ENCODE measurements around the gene KLHL30.

KLHL30 gene

DNA sequence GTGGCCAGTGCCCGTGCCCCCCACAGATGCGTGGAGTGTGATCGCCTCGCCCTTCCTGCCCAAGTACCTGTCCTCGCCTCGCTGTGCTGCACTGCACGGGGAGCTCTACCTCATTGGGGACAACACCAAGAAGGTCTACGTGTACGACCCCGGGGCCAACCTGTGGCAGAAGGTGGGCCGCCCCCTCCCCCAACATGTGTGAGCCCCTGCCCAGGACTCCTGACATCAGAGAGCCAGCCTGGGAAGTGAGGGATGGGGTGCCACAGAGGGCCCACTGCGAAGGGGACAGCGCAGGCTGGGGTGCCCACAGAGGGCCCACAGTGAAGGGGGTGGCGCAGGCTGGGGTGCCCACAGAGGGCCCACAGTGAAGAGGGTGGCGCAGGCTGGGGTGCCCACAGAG is 10.5 kb downstream of the KLHL30 start:
- no peak for DNase-seq

DNA sequence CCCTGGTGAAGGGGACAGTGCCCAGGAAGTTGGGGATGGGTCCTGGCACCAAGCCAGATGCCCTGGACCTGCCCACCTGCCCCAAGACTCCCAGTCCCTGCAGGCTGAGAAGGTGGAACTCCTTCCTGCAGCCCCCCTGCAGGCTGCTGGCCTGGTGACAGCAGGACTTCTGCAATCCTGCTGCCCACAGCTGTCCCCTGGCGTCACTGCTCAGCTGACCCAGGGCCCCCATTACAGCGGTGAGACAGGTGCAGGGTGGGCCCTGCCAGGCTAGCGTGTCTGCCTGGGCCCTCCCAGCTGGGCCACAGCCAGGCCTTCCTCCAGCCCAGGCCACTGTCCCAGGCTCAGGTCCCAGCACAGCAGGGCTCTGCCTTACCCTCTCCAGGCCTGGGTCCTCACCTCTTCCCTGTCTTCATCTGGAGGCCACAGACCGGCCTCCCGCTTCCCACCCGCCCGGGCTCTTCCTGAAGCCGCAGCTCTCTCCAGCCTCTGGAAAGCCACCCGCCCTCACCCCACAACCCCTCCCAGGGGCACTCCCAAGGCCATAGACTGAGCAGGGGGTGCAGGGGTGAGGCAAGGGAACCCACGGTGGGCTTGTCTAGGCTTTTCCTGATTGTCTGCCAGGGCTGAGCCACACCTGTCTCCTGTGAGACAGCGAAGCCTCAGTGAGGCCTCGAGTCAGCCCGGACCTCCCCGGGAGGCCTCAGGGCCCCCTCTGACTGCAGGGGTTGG is 11.5 kb downstream of the KLHL30 start:
- no peak for DNase-seq

DNA sequence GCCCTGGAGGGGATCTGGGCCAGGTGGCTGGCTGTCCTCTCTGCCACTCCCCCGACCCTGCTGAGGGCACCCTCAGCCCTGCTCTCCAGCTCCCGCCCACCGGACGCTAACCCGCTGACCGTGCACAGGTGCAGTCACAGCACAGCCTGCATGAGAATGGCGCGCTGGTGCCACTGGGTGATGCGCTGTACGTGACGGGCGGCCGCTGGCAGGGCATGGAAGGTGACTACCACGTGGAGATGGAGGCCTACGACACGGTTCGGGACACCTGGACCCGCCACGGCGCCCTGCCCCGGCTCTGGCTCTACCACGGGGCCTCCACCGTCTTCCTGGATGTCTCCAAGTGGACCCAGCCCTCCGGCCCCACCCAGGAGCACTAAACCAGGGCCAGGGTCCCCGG is 12.2 kb downstream of the KLHL30 start:
- no peak for DNase-seq

DNA sequence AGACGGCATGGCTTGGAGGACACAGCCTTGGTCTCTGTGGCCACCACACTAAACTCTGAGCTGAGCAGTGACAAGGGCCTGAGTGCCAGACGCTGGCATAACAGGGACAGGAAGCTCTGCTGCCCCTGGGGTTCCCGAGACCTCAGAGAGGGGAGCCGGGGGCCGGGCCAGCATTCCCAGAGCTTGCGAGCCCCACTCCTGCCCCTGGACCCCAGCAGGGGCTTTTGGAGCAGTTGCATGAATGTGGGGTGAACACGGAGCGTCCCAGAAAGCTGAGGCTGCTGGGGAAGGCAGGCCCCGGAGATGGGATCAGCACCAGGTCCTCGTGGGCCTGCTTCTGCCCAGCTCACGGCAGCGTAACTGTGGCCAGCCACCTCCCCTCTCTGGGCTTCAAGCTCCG is 12.7 kb downstream of the KLHL30 start:
- no peak for DNase-seq

DNA sequence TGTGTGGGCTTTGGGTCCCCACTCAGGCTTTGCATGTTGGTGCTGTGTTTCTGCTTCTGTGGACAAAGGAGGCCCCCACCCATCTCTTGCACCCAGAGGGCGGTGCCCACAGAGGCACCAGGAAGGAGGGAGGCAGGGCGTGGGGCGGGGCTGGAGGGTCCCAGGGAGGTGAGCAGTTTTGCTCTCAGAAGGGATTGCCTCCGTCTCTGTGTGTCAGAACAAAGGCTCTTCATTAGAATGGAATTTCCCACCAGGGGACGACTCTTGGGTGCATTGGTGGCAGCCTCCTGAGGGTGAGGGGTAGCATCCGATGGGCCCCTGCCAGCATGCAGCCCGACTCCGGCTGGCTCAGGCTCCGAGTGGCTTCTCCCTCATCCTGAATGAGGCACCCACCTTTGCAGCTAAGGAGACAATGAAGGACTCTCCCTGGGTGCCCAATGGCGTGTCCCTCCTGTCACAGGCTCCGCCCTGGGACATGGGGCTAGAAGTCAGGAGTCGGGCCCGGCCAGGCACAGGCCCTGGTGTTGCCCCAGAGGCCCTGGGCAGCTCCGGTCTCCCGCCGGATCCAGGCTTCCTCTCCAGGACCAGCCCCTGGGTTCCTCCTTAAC is 13.3 kb downstream of the KLHL30 start:
- DNase-seq, result no peak

DNA sequence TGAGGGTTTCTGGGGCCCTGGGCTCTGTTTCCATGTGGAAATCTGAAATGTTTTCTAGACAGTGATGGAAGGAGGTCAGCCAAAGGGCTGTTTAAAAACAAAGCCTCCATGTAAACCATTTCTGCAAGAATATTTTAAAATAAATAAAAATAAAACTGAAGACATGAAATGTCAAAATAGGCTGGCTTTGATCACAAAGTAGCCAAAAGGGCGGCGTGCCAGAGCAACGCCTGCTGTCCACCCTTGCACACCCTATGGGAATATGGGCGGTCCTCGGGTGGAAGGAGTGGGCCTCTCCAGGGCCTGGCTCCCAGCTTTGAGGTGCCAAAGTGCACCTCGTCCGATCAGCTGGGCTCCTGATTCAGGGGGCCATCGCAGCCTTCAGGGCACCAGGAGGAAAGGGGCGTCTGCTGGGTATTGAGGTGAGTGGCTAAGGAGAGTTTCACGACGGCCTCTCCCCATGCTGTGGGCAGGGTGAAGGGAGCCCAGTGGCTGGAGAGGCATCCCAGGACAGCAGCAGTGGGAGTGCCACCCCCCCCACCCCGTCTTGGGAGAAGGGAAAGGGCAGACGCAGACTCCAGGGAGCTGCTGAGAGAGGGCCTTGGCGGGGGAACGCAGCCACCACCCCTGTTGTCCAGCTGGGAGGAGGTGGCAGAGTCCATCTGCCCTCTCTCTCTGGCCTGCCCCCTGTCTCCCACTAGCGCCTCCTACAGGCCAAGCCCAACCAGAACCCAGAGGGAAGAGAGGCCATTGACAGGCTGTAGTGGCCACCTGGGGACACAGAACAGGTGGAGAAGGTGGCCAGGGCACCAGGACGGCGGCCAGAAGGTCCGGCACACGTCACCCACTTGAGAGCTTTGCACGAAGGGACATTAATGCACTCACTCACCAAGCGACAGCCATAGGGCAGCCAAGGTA is 14.6 kb downstream of the KLHL30 start:
- DNase-seq, result no peak

DNA sequence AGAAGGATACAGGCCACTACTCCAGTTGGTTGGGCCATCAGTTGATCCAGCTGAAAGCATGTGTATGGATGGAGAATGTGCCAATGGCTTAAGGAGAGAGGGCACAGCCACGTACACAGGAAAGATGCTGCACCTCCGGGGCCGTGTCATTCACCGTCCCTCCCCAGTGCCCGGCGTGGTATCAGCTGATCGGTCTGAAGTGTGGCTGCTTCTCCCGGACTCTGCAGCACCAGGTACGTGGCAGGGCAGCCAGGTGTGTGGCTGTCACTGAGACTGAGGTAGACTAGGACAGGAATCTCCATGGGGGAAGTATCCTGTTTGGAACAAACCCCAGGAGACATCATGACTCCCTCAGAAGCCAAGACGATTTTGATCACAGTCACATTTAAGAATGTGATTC is 16.1 kb downstream of the KLHL30 start:
- DNase-seq, result no peak

DNA sequence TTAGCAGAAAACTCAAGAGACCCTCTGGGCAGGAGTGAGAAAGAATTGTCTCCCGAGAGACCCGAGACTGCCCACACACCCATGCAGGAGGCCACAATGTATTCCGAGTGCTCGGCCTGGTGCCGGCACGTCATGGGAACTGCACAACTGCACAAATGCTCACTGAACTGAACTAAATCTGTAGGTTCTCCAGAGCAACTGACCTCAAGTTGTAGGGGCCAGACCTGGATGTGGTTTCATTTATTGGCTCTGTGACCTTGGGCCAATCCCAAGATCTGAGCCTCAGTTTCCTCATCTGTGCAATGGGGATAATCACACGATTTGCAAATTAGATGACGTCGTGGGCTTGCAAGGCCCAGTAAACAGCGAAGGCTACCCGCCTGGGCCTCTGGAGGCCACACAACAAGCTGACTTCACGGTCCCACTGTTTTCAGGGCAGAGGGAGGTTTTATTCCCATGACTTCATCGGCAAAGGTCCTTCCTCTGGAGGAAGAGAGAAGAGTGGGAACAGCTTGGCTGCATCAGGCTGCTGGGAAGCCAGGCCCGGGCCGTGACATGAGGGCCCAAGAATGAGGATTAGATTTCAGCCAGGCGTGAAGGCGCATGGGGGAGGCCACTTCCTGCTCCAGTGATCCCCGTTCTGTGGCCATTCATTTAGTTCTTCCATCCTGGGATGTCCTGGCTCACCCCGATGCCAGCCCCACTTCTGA is 16.7 kb downstream of the KLHL30 start:
- DNase-seq, result no peak

DNA sequence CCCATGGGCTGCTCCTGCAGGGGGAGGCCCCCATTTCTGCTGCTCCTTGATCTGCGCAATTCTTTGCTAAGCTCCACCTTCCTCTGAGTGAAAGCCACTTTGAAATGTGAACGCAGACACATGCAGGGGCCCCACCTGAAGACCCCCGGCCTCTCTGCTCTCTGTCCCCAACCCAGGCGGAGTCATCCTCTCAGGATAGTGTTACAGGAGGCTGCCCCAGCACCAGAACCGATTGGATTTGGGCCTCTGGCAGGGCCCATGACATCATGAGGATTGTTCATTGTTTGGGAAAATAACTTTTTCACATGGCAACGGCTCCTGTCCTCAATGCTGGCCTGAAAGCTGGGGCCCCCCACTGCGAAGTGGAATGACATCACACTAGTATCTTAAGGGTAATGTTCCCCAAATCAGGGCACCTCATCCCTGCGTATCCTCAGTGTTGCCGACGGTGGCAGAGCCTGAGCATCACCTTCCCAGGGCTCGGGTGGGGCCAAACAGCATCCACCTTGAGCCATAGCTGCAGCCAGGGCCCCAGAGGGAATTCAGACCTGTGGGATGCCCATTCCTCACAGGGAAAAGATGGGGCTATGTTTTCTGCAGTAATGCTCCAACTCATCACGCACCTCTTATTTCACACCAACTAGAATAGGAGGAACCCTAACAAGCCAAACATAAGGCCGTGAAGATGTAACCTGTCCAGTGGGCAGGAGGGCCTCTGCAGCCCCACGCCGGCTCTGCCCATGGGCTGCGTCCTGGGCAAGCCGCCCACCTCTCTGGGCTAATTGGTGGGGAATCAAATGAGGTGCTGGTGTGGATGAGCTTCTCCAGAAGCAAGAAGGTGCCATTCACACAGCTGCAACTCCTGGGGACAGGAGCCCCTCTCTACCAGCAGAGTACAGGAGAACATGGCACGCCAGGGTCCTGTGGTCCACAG is 17.6 kb downstream of the KLHL30 start:
- no peak for DNase-seq

DNA sequence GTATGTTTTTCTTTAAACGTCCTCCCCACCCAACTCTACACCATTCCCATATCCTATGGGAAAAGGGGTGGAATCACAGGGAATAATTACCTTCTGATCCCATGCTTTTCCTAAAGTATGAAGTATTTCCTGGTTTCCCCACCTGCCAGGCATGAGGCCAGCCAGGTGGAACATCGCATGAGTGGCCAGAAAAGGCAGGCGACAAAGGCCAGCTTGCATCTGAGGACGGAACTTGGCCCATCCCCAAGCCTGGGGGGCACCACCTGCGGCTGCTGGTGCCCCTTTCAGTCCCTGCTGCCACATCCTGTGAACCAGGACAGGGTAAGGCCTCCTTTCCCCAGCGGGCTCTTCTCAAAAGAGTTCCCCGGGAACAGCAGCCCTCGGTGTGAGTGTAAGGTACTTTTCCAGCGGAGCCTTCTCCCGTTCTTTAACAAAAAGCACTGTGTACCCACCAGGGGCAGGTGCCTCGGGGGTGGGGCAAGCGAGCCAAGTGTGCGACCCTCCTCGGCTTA is 19.1 kb downstream of the KLHL30 start:
- peak in 1 of 2 experiments; percentile 57 for DNase-seq

DNA sequence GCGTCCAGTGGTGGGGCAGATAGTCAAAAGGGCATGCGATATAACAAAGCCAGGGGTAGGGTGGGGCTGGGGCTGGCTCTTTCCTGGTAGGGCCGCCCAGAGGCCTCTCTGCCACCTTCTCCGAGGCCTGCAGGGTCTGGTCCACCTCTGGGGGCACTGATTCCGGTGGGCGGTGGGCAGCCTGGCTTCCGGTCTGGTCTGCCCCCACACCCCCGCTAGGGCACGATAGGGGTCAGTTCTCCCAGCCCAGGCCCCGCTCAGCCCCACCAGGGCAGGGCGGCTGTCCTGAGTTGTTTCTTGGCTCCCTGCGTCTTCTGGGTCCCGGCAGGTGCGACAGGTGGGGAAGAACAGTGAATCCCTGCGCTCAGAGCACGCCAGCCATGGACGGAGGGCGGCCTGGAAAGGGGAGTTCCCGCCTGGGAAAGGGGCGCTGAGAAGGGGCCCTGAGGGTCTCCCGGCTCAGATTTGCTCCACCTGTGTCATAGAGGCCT is 19.6 kb downstream of the KLHL30 start:
- no peak for DNase-seq

DNA sequence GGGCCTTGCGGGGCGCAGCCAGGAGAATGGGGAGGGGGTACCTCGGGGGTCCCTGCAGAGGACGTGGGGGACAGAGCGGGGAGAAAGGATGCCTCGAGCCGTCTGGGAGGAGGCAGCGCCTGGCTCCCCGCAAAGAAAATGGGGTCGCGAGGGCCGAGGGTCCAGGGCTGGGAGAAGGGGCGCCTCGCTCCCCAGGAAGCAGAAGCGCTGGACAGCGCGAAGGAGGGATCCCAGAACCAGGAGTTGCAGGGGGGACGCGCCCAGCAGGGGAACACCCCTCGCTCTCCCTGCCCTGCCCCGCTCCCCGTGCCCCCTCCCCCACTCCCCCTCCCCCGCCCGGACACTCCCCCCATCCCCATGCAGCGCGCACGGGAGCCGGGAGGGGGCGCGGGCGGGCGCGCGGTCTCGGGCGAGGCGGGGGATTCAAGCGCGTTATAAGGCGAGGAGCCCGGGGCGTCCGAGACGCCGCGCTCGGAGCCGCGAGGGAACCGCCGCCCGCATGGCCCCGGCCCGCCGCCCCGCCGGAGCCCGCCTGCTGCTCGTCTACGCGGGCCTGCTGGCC is 20.1 kb downstream of the KLHL30 start, which contains the start of gene ERFE:
Gene ERFE (plus strand): TSS at position 462 of the 562 bp plus-strand sequence. CDS start 38 bp downstream, at position 500.
- DNase-seq, result peak in 1 of 2 experiments; percentile 84

DNA sequence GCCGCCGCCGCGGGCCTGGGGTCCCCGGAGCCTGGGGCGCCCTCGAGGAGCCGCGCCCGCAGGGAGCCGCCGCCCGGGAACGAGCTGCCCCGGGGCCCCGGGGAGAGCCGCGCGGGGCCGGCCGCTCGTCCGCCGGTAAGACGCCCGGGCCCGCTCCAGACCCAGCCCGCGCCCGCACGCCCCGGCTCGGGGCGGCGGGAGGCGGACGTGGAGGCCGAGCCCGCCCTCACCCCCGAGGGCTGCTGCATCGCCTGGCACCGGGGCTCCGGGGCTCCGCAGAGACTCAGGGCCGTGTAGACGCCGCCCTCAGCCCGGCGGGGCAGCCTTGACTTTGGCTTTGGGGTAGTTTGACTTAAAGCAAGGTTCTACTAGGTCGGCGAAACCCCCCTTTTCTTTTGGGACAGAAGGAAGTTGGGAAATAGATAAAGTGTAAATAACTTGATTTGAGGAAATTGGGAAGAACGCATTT is 20.6 kb downstream of the KLHL30 start:
- peak in 1 of 2 experiments; percentile 74 for DNase-seq

DNA sequence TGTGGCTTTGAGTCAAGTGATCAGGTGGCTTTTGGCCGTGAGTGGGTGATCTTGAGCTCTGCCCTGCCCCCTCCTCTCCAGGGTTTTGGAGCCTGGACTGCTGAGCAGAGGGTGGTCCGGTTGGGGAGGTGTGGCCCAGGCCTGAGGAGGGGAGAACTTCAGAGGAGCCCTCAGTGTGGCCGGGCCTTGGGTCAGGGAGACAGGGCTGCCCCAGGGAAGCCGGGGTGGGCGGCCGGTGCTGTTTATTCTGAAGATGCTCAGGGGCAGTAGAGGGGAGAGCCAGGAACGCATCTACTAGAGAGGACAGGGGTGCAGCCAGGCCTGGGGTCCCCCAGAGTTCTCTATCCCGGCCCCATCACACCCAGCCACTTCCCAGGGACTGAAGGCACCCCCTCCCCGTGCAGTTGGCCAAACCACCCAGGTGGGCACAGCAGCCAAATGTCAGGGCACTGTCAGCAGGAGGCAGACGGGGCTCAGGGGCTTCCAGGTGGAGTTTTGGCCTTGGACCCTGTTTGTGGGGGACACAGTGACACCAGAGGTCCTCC is 21.3 kb downstream of the KLHL30 start:
- DNase-seq, result no peak

DNA sequence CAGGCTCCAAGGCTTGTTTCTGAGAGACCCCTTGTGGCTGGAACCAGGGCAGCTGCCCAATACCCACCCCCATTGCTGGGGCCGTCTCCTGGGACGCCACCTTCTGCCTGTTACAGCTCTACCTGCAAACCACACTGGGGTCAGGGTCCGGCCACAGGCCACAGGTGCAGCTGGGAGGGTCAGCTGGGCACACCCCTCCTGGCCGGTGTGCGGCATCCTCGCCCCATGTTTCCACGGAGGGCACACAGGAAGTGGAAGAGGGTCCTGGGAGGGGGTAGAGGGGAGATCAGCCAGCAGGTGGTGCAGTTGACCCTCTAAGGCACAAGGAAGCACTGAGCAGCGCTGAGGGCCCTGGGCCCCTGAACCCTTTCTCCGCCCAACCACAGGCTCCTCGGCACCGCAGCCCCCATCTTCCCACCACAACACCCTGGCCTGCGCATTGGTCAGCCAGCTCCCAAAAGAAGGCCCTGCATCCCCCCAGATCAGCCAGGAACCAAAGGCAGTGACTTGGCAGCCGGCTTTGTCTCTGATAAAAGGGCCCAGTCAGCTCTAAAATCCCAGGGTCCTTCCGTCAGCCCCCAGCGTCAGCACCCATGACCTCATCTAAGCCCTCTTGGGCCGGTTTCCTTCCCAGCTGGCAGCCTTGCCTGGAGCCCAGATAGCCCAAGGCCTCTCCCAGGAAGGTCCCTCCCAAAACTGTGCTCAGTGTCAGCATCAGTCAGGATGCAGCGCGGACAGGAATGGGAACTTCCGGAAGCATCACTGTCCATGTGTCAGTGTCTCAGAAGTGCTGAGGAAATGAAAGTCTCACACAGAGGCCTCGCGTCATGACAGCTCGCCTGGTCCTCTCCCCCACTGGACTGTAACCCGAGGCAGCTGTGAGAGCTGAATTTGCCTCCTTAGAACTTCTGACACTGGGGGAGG is 22.0 kb downstream of the KLHL30 start:
- DNase-seq, result peak in 1 of 2 experiments; percentile 40

DNA sequence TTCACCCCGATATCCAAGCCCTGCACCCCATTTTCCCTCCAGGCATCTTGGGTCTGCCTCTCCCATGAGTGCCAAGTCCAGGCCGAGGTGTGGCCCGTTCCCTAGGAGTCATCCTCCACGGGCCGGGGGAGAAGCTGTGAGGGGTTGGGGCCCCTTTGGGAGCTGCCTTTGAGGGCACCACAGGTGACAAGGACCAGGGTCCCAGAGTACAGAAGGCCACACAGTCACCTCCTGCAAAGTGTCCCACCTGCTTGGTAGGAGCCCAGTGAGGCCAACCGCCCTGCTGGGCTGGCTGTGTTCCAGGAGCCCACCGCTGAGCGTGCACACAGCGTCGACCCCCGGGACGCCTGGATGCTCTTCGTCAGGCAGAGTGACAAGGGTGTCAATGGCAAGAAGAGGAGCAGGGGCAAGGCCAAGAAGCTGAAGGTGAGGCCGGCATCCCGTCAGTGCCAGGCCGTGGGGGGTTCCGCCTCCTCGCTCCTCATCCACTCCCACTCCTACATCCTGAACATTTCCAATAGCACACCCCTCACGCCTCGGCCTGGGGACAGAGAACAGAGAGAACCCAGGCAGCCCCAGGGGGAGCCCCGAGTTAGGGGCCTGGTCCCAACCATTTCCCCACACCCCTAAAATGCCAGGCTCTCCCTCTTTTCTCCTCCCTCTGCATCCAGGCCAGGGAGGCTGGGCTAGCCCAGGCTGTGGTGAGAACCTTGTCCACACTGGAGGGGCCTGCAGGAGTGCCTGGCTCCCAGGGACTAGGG is 23.0 kb downstream of the KLHL30 start:
- no peak for DNase-seq

DNA sequence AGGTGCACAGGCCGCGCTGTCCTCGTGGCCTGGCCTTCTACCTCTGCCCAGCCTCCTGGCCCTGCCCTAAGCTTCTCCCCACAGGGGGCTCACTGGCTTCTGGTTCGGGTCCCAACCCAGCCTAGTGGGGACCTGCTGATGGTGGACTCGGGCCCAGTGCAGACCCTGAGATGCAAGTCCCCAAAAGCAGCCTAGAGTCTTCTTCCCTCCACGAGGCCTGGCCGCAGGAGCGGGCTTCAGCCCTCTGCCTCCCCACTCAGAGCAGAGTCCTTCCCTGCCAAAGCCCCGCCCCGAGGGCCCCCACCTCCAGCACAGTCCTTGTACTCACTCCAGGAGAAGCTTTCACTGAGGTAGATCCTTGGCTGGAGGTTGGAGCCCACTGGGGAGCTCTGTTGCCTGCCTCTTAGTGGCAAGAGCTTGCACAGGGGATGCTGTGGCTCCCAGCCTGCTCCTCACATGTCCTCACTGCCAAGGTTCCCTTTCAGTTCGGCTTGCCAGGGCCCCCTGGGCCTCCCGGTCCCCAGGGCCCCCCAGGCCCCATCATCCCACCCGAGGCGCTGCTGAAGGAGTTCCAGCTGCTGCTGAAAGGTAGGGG is 23.9 kb downstream of the KLHL30 start:
- DNase-seq, result no peak

DNA sequence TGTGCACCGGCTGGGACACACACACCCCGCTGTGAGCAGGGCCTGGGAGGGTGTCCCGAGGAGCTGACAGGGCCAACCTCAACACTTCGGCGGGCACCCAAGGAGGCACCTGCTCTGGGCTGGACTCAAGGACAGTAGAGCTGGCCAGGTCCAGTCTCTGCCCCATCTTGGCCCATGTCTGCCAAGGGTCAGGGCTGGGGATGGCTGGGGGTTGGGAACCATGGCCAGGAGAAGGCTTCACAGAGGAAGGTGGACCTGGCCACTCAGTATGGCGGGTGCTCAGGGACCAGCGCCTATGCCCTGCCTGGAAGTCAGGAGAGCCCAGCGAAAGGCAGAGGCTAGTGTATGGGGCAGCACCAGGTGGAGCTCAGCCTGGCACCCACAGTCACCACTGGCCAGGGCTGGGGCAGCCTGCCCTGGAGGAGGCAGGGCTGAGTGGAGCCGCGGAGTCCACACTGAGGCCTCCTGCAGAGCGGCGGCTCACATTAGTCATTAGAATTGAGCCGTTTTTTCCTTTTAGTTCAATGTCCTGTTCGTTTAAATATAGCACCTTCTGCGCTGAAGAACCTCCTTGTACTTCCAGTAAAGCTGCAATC is 24.5 kb downstream of the KLHL30 start:
- no peak for DNase-seq
